Stimulated activated CD4-positive, alpha-beta T cell treated with anti-CD3 and anti-CD28 coated beads, Interleukin-15, amount 100 ng/mL, for 24 hours (primary cell): ENCODE data around the gene ARNT2.

Source experiments
- DNase-seq: peaks from one replicate; pipeline ENCODE4 v3.0.0-alpha.2; 2020

ARNT2 gene

GRCh38 chr15:80523746-80524145 lies 119.6 kb downstream of the ARNT2 start:
- no peak for DNase-seq

DNA sequence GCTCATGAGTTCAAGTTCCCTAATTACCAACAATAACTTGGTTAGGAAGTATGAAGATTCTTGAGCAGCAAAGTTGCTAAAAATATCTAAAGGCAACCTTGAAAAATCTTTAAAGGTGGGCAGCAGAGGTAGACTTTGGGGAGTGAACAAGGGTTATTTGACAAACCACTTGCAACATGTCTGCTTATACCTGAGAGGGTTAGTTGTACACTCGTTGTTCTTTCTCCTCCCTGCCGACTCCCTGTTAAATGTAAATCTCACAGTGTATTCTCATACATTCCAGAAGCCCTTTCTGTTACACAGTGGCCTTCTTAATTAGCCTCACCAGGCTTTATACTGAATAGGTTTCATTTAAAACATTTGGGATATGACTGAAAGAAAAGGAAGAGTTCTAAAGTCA lies 121.7 kb downstream of the ARNT2 start:
- no peak for DNase-seq

- DNase-seq, result no peak
Observed at GRCh38 chr15:80526556-80527340, 122.6 kb downstream of the ARNT2 start.

DNA sequence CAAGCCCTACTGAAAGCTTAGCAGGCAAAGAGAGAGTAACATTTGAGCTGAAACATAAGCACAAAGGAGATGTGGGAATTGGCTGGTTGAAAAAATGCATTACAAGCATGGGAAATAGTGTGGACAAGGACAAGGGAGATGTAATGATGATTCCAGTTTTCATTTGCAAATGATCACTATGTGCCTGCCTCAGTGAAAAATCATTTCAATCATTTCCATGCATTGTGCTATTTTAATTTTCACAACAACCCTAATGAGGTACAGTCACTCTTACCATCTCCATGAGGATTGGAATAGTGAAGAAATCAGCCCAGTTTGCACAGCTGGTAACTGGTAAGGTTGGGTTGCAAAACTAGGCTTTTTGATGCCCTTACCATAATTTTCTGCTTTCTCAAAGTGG lies 123.2 kb downstream of the ARNT2 start:
- DNase-seq, result no peak

GRCh38 chr15:80527961-80528360 lies 123.8 kb downstream of the ARNT2 start:
- no peak for DNase-seq

GRCh38 chr15:80530737-80531365 lies 126.7 kb downstream of the ARNT2 start:
- no peak for DNase-seq

DNA sequence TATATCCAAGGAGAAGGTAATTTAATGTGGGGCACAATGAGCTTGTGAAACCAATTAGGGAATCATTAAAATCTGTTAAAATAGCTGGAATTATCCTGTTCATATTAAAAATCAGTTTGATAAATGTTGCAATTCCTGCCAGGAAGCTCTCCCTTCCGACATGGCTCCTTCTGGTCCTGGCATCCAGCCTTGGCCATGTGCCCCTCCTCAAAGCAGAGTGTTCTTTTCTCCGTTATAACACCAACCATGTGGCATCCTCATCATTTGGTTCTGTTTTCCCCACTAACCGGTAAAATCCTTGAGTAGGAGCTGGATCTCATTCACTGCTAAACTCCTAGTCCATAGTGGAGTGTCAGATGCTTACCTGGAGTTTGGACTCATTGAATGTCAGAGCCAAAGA lies 127.2 kb downstream of the ARNT2 start:
- no peak for DNase-seq

GRCh38 chr15:80531796-80532195 lies 127.6 kb downstream of the ARNT2 start:
- no peak for DNase-seq

DNA sequence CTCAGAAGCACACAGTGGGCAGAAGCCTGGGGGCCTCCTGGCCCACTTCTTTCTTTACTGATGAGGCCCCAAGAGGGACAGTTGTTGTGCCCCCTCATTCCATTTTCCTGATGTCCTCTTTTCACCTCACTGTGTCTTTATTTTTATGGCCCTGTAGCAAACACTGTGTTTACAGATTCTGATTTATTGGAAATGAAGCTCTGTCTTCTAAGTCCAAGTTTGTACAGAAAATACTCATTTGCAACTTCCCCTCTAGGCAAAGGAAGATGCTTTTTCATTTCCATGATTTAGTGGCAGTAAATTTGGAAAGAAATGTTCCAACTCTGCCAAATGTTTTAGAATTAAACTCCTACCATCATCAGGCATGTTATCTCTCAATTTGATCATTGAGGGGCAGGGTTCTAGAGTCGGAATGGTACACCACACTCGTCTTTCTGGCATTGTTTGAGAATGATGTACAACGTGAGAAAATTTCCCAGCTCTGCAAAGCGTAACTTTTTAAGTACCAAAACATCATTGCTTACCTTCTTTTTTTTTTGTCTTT lies 129.7 kb downstream of the ARNT2 start:
- no peak for DNase-seq

- DNase-seq, result no peak
Observed at GRCh38 chr15:80536231-80536630, 132.0 kb downstream of the ARNT2 start.

GRCh38 chr15:80536716-80537115 lies 132.5 kb downstream of the ARNT2 start:
- DNase-seq, result no peak

- DNase-seq, result no peak
Observed at GRCh38 chr15:80545078-80545477, 140.9 kb downstream of the ARNT2 start.

DNA sequence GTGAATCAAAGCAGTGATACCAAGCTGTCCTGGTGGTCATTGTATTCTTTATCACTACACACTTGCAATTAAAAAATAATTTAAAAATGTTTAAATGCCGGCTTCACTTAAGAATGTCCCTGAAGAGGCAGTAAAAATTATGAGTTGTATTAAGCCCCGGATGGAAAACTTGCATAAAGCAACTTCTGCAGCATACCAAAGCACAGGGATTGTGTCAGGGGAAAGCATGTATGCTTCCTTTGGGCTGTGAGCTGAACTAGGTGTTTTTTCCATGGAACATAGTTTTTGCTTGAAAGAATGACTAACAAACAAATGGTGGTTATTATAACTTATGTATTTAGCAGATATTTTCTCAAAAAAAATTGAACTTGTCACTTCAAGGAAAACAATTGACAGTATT lies 143.1 kb downstream of the ARNT2 start:
- no peak for DNase-seq

DNA sequence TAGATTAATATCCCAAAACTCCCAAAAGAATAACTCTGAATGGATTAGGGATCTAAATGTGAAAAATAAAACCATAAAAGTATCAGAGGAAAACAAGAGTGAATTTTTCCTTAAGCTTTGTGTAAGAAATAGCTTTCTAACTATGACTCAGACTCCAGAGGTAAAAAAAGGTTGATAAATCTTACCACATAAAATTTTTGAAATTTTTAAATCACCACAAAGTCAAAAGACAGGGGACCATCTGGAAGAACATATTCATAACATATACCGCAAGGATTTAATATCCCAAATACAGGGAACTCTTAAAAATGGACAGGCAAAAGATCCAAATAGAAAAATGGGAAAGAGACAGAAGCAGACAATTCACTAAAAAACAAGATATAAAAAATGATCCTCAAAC lies 145.0 kb downstream of the ARNT2 start:
- no peak for DNase-seq

GRCh38 chr15:80549654-80550053 lies 145.5 kb downstream of the ARNT2 start:
- no peak for DNase-seq

DNA sequence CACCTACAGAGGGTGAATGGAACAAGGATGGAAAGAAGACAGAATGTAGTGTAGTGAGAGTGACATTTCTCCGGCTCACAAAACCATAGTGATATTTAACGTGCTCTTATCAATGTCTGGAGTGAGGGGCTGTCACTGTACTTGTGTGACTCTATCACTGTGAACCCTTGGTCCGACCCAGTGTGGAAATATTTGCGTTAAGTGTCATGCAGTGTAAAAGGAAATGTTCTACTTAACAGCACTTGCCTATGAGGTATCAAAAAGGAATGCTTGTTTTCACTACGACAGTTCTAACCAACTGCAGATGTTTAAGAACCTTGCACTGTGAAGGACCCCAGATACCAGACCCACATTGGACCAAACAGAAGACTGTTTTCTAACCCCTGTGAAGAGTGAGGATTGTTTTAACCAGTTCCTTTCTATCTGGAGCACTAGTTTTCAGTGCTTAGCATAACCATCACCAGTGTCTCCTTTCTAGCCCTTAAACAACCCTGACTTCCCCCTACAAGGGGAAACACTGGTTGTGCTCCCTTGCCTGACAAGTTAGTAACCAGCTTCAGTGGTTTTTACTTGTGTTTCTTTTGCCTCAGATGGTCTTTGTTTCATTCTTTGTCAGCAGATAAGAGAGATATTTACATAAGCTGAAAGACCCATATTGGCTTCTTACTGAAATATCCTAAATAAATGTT lies 146.2 kb downstream of the ARNT2 start:
- no peak for DNase-seq

DNA sequence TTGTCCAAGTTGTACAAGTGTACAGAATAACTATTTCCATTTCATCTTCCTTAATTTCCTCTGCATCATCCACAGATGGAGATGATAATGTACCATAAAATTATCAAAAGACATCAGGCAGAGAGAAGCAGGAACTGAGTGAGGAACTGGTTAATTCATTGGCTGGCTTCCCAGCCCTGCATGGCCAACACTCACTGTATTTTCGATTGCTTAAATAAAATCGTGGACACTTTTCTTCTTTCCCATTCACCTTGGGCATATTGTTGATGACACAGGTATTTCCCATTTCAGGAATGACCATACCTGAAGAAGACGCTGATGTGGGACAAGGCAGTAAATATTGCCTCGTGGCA lies 146.7 kb downstream of the ARNT2 start:
- no peak for DNase-seq

GRCh38 chr15:80551348-80551747 lies 147.2 kb downstream of the ARNT2 start:
- no peak for DNase-seq

- no peak for DNase-seq
Observed at GRCh38 chr15:80554560-80554959, 150.4 kb downstream of the ARNT2 start.

DNA sequence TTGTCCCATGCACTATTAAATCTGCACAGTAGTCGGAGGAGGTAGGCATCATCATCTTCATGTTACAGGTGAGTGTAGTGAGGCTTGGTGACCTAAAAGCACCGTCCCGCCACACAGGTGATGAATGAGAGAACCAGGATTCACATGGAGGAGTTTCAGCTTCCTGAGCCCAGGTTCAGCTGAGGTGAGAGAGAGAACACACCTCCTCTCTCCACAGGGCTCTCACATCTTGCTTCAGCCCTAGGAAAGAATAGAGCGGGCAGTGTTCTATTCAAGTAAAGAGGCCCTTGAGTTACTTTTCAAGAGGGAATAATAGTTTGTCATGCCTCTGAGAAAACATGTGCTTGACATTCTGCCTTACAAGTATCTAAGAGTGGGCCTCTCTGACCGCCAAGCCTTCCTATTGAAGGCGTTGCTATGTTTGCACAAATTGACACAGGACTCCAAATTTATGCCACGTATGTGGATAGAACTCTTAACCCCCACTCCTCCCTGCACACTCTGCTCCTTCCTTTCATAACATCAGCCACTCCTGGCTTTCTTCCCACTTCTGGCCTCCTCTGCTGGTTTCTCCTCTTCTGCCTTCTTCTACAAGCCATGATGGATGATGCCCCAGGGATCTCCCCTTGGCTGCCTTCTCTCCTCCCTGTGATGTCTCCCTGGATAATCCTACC lies 152.6 kb downstream of the ARNT2 start:
- DNase-seq, result no peak

GRCh38 chr15:80557441-80558234 lies 153.5 kb downstream of the ARNT2 start:
- DNase-seq, result no peak

GRCh38 chr15:80558631-80559319 lies 154.6 kb downstream of the ARNT2 start:
- DNase-seq, result no peak
